Stimulated activated CD4-positive, alpha-beta T cell treated with anti-CD3 and anti-CD28 coated beads, Interleukin-12 subunit alpha, Interleukin-12 subunit beta, amount 100 ng/mL, for 48 hours (primary cell): ENCODE results near the gene CPPED1.

Experiments used
- DNase-seq, 3 donors: peaks; one replicate each; pipeline ENCODE4 v3.0.0-alpha.2; 2020; ENCODE audit warnings: low read depth in 2 of 3, low spot score in 1 of 3

Gene CPPED1

DNA sequence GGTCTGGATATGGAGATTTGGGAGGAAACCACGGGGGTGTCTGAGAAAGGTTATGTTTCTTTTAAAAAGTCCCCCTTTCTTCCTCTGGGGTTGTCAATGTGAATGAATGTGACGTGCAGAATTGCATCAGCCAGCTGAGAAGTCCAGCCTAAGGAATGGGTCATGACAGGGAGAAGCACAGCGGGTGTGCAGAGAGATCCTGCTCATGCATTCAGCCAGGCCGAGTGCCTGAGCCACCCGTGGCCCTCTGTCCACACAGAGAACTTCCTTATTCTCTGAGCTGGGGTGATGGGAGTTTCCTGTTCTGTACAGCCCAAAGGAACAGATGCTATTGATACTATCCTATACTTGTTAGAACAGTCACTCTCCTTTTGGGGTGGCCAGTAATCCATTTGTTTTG lies 117.9 kb downstream of the CPPED1 start:
- no peak for DNase-seq

GRCh38 chr16:12682432-12683165 lies 121.1 kb downstream of the CPPED1 start:
- DNase-seq: no peak

DNA sequence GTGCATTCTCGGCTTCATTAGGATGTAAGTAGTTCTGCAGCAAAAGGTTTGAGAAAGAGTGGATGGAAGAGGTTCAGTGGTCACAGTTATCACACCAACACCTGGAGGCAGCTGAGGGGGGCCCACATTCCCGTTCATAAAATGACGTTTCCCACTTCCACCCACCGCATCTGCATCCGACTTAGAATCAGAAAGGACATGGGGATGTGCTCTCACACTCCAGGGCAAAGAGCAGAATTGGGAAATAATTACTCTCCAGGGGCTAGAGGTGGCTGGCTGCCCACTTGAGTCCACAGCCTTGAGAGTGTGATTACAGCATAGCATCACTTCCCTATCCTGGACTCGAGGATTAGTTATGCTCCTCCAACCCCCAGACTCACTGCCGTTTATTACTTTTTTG lies 122.0 kb downstream of the CPPED1 start:
- no peak for DNase-seq

DNA sequence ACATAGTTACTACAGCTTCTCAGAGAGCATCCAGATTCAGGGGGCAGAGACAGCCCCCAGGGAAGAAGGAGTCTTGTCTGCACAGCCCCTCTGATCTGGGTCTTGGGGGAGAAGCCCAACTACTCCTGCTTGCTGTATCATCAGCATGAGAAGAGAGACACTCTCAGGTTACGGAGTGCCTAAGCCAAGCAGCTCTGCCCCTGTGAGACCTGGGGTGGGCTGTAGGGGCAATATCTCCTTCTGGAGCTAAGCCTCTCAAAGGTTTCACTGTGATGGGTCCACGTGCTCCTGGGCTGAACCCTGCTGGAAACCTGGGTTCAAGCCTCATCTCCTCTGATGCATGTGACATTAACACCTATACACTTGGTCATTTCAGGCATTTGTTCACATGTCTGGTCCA lies 123.2 kb downstream of the CPPED1 start:
- no peak for DNase-seq

DNA sequence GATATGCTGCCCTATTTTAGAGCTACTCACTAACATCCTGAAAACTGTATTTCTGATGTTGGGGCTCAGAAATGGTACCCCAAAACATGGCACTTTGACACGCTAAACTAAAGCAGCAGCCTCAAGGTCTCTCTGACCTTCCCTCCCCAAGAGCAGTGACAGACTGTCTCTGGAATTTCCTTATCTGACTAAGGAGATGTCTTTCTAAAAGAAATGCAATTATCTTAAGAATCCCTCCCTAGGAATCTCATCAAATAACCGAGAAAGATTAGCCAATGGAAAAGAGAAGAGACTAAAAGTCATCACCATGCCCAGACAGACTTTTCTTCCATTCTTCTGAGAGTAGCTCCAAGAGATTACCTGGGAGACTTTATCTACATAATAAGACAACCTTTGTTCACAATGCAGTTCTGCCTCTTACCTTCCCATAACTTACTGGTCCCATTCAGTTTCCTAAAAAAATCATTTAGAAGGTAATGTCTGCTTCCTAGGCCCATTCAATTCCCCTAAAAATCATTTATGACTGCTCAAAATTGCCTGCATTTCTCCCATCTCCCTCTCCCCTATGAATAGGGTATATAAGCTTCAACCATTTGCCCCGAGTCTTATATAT lies 123.9 kb downstream of the CPPED1 start:
- DNase-seq: no peak

DNA sequence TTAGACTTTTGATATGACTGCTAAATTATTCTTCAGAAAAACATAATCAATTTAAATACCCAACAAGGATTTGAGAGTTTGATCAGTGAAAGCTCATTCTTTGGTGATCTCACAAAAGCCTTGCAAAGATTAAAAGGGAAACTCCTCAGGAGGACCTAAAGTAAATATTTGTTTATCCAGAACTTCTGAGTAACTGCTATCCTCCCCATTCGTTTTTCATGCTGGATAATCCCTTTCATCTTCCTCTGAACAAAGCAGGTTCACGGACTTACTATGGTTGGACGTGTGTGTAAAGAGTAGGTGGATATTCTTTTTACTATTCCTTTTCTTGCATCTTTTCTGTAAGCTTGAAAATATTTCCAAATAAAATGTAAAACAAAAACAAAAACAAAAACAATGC lies 124.7 kb downstream of the CPPED1 start:
- DNase-seq: no peak

- DNase-seq: no peak
Measured at GRCh38 chr16:12677502-12677901, 126.2 kb downstream of the CPPED1 start.

DNA sequence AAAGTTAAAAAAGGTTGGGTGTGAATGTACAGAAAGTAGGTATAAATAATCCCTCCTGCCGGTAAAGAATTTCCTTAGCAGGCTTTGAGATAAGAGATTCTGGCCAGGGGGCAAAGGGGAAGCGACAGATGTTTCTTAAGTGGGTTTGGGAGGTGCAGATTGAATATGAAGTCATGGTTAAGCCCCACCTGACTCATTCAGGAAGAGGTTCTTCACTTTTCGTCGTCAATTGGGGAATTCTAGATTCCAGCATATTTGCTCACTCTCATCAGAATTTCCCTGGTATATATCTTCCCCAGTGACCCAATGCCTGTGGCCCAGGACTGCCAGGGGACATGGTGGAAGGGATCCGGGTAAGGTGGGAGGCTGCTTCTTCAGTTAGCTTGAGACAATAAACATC lies 127.8 kb downstream of the CPPED1 start:
- DNase-seq: no peak

DNA sequence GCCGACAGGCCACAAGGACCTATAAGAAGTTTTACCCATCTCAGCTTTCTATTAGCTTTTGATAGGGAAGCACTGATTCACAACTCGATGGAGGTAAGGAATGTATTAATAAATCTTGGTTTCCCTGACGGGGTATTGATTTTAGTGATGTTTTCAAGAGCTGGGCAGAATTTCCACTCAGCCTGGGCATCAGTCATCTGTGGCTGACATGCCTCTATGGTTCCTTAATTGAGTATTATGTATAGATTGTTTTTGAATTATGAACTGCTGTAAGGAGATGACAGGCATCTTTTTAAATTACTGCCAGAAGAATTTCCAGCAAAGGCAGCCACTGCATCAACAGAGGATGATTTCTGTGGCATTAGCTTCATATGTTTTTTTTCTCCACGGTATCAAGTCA lies 128.6 kb downstream of the CPPED1 start:
- DNase-seq: no peak

GRCh38 chr16:12674524-12674923 lies 129.2 kb downstream of the CPPED1 start:
- no peak for DNase-seq

DNA sequence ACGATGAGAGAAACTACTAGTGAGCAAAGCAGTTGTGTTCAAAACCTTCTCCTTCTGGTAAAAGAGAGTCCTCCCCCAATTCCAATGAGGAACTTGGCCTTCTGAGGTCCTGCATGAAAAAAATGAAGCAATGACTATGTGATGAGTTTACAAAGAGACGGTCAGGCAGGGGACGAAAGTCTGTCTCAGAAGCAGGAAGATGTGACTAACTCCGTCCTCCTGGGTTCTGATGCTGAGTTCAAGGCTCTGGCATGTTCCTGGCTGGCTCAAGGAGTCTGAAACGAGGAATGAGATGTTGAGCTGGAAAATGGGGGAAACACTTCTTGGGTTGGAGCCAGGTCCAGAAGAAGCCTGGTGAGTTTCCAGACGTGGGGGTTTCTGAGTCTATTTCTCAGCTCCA lies 129.6 kb downstream of the CPPED1 start:
- DNase-seq: no peak

DNA sequence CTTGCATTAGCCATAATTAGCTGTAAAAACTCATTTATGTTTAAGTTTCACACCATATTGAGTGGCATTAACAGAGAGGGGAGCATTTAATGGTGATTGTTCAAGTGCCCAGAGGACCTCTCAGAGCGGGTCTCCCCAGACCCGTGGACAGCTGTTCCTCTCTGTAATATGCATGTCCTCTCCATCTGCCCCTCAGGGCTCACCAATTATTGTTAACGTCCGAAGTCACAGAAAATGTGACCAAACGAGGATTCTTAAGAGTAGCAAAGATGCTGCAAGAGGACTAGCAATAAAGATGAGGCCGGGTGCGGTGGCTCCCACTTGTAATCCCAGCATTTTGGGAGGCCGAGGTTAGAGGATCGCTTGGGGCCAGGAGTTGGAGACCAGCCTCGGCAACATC lies 130.2 kb downstream of the CPPED1 start:
- DNase-seq: no peak

- DNase-seq: no peak
Measured at GRCh38 chr16:12672986-12673385, 130.7 kb downstream of the CPPED1 start.

DNA sequence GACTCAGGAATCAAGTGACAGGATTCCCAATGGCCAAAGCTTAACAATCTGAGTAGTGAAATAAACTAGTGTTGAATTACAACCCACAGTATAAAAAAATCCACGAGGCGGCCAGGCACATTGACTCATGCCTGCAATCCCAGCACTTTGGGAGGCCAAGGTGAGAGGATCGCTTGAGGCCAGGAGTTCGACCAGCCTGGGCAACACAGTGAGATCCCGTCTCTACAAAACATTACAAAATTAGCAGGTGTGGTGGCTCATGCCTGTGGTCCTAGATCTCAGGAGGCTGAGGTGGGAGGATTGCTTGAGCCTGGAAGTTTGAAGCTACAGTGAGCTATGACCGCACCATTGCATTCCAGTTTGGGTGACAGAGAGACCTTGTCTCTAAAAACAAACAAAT lies 133.8 kb downstream of the CPPED1 start:
- no peak for DNase-seq

DNA sequence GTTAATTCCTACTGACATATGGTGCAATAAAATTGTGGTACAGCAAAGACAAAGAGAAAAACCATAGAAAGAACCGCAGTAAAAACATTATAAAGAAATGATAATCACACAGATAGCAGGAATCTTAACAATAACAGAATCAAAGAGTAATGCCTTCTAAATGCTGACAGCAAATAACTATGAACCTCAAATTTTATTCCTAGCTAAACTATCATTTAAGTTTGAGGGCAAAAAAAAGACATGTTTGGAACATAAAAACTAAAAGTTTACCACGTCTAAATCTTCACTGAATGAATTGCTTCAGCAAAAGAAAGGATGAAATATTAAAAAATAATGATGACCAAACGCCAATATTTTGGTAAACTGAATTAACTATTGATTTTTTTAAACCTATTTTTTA lies 135.8 kb downstream of the CPPED1 start:
- DNase-seq: no peak

DNA sequence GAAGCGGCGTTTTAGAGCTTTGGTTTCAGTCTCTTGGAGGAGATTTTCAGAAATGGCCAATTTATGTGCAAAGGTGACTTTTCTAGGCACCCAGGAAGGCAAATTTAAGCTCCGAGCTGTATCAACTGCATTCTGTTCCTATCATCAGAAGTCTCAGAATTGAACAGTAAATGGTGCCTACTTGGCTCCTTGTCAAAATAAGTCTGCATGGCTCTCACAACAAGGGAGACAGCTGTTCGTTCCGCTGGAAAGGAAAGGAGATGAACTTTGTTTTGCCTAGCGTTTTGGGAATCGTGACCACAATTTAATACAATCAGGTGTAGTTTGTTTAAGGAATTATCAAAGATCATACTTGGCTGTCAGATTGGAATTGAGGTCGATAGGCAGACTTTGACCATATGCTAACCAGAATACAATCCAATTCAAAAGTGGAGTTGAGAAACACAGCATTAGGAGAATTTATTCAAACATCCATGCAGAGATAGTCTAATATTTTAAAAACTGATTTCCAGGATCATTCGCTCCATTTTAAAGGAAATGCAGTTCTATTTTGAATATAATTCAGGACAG lies 139.4 kb downstream of the CPPED1 start:
- no peak for DNase-seq

DNA sequence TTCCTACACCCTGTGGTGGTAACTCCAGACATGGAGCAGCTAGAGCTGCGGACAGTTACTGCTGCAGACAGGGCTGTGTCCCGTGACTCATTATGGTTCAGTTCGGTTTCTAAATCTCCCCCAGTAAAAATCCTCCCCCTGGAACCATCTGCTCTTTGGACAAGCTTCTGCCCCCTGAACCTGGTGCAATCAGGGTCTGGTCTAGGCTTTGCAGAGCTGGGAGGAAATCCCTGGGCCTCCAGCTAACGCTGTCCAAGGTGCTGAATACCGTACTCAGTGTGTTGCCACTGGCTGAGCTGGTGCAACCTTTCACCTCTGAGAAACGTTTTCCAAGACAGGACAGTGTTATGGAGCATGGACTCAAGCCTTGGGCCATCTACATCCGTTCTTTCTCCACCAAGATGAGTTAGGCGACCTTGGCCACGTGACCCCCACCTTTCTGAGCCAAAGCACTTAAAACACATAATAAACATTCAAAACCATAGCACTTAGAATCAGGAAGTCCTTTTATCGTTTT lies 142.0 kb downstream of the CPPED1 start:
- peak in 1 of 3 donors; percentile 10 for DNase-seq

DNA sequence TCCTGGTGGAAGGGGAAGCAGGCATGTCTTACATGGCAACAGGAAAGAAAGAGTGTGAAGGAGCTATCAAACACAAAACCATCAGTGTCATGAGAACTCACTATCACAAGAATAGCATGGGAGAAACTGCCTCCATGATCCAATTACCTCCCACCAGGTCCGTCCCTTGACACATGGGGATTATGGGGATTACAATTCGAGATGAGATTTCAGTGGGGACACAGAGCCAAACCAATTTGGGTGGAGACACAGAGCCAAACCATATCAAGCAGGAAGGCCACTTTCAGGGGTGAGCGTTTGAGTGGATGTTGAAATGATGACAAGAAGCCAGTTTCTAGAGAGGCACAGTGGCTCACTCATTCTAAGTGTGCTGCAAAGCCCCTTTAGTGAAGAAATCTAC lies 143.8 kb downstream of the CPPED1 start:
- no peak for DNase-seq

- DNase-seq: no peak
Measured at GRCh38 chr16:12658506-12658905, 145.2 kb downstream of the CPPED1 start.

DNA sequence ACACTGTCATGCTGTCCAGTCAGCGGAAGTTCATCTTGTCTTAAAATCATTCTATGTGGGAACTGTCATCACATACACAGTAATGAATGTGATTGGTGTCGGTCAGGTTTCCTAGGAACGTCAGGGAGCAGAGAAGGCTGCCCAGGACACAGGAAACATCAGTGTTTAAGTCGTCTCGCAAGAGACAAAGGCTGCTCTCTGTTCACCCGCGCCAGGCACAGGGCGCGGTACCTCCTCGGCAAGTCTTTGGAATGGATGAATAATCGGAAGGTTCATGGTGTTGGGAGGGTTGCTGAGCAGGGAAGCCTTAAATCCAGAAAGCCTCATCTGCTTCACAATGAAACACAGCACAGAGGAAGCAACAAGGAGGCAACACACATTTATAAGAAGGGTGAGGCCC lies 148.2 kb downstream of the CPPED1 start:
- DNase-seq: no peak

DNA sequence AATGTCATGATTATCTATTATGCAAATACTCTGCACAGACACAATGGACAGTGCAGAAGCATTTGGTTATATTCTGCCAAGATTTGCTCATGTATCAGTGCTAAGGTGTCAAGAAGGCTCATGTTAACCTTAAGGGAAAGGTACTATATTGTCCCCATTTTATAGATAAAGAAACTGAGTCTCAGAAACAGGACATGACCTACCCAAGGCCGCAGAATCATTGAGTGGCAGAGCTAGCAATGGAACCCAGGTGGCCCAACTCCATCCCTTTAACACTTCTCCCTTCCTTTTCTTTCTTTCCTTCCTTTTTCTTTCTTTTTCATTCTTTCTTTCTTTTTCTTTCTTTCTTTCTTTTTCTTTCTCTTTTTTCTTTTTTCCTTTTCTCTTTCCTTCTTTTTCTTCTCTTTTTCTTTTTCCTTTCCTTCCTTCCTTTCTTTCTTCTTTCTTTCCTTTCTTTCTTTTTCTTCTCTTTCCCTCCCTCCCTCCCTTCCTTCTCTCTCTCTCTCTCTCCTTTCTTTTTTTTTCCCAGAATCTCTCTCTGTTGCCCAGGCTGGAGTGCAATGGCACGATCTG lies 149.8 kb downstream of the CPPED1 start:
- no peak for DNase-seq

DNA sequence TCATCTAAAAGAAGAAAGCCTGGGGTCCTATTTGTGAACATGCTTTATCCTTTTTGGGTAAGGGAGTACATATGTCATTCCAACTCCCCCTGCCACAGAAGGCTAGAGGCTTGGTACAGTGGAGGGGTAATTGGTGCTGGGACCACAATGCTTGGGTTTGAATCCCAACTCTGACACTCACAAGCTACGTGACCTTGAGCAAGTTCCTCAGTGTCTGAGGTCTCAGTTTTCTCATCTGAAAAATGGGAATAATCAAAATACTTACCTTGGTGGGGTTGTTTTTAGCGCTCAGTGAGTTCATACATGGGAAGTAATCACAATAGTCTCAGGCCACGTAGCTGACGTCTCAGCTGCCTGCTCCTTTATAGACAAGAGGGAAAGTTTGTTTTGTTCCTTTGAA lies 150.8 kb downstream of the CPPED1 start:
- DNase-seq: no peak
